ENCODE measurements around the gene ST3GAL5. TPM values are rescaled to one million over a fixed set of nuclear protein-coding genes. Genes with fewer than 3 reads are reported as not detected.

The ST3GAL5 gene
- total and polyA plus RNA-seq, 2 experiments from 2014 or later: 3.2 to 7.9 TPM

DNA sequence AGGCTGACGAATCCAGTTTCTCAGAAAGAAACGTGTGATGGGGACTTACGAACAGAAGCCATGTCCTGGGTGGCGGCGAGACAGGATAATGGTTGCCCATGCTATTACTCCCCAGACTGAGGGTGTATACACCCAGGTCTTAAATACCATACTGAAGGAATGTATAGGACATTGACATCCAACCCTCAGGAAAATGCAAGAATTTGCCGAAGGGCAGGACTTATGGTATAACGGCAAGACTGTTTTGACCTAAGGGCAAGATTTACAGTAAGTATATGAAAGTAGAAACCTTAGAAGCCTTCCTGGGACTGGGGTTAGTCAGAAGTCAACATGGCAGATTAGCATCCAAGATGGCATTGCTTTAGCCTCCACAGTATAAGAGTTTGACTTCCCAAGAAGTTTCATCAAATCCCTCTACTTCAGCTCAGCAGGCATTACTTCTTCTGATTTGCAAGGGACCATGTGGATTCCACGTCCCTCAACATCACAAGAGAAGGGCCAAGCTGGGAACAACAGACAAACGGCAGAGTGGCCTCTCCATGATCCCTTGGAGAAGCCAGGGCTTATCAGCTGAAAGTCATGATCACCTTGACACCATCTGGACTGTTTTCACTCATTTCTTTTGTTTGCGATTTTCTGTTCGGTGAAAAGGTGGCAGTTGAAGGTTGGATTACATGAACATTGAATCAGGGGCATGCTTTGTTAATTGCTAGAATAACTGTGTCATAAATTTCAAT is 21.1 kb downstream of the ST3GAL5 start:
- Histone ChIP-seq H3F3A (replicated peaks; ENCODE audit: low read depth) (no peaks in the 10 kb centered on the region), H3K27me3 (ENCODE audit: insufficient read depth) (no peaks in the 10 kb centered on the region), H3K36me3 (ENCODE audit: insufficient read depth) (no peaks in the 10 kb centered on the region), H3K4me1 (ENCODE audit: insufficient read depth) (peaks cover 10% of the 10 kb centered on the region; the same call in 1 of the 2 replicates), H3K79me2 (replicated peaks; ENCODE audit: insufficient read depth) (no peaks in the 10 kb centered on the region), H4K20me1 (replicated peaks; ENCODE audit: insufficient read depth) (no peaks in the 10 kb centered on the region), H3K4me3 (no peak overlapping the region), H3K9me2 (ENCODE audit: insufficient read depth) (no peaks in the 10 kb centered on the region), H3K4me2 (0 out of 2 replicates have a peak overlapping the region, but pooled peaks have one; percentile 38), H2AFZ (no peak overlapping the region), H3K27ac (ENCODE audit: low read depth) (no peak overlapping the region)
- DNase-seq (ENCODE audit: low spot score) (no peak), ATAC-seq (no peak)
- peak; percentile 54 for TF ChIP-seq JUNB (IDR thresholded peaks at IDR 0.05; ENCODE audit: unreplicated experiment)
- TF ChIP-seq ZNF331 (CRISPR knock-in tag; IDR thresholded peaks at IDR 0.05; ENCODE audit: low read depth): no peak
- Mint-ChIP-seq H3K36me3 (ENCODE audit: low read depth) (no peaks in the 10 kb centered on the region), H3K4me3 (no peak overlapping the region), H3K27ac (no peak overlapping the region), H3K9me3 (no peaks in the 10 kb centered on the region), H3K27me3 (ENCODE audit: insufficient read depth, low read depth, poor library complexity) (peaks cover 3% of the 10 kb centered on the region), H3K4me1 (peaks cover 9% of the 10 kb centered on the region)

GRCh38 chr2:85867121-85867520 is 21.7 kb downstream of the ST3GAL5 start:
- Histone ChIP-seq H3F3A (replicated peaks; ENCODE audit: low read depth) (no peaks in the 10 kb centered on the region), H3K9me2 (ENCODE audit: insufficient read depth) (no peaks in the 10 kb centered on the region), H3K4me1 (ENCODE audit: insufficient read depth) (peaks cover 10% of the 10 kb centered on the region; the same call in 1 of the 2 replicates), H3K36me3 (ENCODE audit: insufficient read depth) (no peaks in the 10 kb centered on the region), H3K27me3 (ENCODE audit: insufficient read depth) (no peaks in the 10 kb centered on the region), H3K4me3 (no peak overlapping the region), H2AFZ (no peak overlapping the region), H4K20me1 (replicated peaks; ENCODE audit: insufficient read depth) (no peaks in the 10 kb centered on the region), H3K4me2 (no peak overlapping the region), H3K79me2 (replicated peaks; ENCODE audit: insufficient read depth) (no peaks in the 10 kb centered on the region), H3K27ac (ENCODE audit: low read depth) (no peak overlapping the region)
- no peak for DNase-seq (ENCODE audit: low spot score)
- Mint-ChIP-seq H3K4me1 (peaks cover 9% of the 10 kb centered on the region), H3K4me3 (no peak overlapping the region), H3K36me3 (ENCODE audit: low read depth) (no peaks in the 10 kb centered on the region), H3K27ac (no peak overlapping the region), H3K27me3 (ENCODE audit: insufficient read depth, low read depth, poor library complexity) (peaks cover 3% of the 10 kb centered on the region), H3K9me3 (no peaks in the 10 kb centered on the region)
- ATAC-seq: no peak
- TF ChIP-seq POLR2AphosphoS5 (IDR thresholded peaks at IDR 0.05; ENCODE audit: low read depth) (no peak), ZNF331 (CRISPR knock-in tag; IDR thresholded peaks at IDR 0.05; ENCODE audit: low read depth) (no peak), REST (IDR thresholded peaks at IDR 0.05; ENCODE audit: unreplicated experiment) (no peak), ETS1 (IDR thresholded peaks at IDR 0.05) (no peak), CTCF (conservative IDR thresholded peaks at IDR 0.05; ENCODE audit: low read depth in 2 of 2) (no peak), ZNF114 (CRISPR knock-in tag; IDR thresholded peaks at IDR 0.05) (no peak), JUNB (IDR thresholded peaks at IDR 0.05; ENCODE audit: unreplicated experiment) (no peak)
- TF ChIP-seq, protein P1, sequence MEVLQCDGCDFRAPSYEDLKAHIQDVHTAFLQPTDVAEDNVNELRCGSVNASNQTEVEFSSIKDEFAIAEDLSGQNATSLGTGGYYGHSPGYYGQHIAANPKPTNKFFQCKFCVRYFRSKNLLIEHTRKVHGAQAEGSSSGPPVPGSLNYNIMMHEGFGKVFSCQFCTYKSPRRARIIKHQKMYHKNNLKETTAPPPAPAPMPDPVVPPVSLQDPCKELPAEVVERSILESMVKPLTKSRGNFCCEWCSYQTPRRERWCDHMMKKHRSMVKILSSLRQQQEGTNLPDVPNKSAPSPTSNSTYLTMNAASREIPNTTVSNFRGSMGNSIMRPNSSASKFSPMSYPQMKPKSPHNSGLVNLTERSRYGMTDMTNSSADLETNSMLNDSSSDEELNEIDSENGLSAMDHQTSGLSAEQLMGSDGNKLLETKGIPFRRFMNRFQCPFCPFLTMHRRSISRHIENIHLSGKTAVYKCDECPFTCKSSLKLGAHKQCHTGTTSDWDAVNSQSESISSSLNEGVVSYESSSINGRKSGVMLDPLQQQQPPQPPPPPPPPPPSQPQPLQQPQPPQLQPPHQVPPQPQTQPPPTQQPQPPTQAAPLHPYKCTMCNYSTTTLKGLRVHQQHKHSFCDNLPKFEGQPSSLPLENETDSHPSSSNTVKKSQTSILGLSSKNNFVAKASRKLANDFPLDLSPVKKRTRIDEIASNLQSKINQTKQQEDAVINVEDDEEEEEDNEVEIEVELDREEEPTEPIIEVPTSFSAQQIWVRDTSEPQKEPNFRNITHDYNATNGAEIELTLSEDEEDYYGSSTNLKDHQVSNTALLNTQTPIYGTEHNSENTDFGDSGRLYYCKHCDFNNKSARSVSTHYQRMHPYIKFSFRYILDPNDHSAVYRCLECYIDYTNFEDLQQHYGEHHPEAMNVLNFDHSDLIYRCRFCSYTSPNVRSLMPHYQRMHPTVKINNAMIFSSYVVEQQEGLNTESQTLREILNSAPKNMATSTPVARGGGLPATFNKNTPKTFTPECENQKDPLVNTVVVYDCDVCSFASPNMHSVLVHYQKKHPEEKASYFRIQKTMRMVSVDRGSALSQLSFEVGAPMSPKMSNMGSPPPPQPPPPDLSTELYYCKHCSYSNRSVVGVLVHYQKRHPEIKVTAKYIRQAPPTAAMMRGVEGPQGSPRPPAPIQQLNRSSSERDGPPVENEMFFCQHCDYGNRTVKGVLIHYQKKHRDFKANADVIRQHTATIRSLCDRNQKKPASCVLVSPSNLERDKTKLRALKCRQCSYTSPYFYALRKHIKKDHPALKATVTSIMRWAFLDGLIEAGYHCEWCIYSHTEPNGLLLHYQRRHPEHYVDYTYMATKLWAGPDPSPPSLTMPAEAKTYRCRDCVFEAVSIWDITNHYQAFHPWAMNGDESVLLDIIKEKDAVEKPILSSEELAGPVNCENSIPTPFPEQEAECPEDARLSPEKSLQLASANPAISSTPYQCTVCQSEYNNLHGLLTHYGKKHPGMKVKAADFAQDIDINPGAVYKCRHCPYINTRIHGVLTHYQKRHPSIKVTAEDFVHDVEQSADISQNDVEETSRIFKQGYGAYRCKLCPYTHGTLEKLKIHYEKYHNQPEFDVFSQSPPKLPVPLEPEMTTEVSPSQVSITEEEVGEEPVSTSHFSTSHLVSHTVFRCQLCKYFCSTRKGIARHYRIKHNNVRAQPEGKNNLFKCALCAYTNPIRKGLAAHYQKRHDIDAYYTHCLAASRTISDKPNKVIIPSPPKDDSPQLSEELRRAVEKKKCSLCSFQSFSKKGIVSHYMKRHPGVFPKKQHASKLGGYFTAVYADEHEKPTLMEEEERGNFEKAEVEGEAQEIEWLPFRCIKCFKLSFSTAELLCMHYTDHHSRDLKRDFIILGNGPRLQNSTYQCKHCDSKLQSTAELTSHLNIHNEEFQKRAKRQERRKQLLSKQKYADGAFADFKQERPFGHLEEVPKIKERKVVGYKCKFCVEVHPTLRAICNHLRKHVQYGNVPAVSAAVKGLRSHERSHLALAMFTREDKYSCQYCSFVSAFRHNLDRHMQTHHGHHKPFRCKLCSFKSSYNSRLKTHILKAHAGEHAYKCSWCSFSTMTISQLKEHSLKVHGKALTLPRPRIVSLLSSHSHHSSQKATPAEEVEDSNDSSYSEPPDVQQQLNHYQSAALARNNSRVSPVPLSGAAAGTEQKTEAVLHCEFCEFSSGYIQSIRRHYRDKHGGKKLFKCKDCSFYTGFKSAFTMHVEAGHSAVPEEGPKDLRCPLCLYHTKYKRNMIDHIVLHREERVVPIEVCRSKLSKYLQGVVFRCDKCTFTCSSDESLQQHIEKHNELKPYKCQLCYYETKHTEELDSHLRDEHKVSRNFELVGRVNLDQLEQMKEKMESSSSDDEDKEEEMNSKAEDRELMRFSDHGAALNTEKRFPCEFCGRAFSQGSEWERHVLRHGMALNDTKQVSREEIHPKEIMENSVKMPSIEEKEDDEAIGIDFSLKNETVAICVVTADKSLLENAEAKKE (CRISPR knock-in tag; IDR thresholded peaks at IDR 0.05): no peak

Measured in GM23338 (cell line).